IMR-90 (cell line): Measurements from ENCODE around the gene SDK1. TPM values are rescaled to one million over a fixed set of nuclear protein-coding genes. Genes with fewer than 3 reads are reported as not detected.

Source experiments
- ATAC-seq: fragments of 200-7000 bp; cut with Tn5 transposase; 2 replicates; pipeline ENCODE4 v1.9.1; 2020; ENCODE audit warnings: low read depth, mild to moderate bottlenecking, moderate library complexity
- BruUV-seq: library from RNA; stranded (reverse); fragments of 400-500 nt; replicated peaks from 2 replicates; lab custom pipeline; 2021; lab: Mats Ljungman, UMichigan
- CTCF ChIA-PET: fragments of 300-600 bp; formaldehyde crosslinking; extraction: SDS; loops from one replicate; lab custom pipeline; 2021; ENCODE audit warnings: antibody characterized with exemption; lab: Yijun Ruan, JAX
- POLR2A ChIA-PET: fragments of 300-600 bp; sonication (Branson Sonifier 250); formaldehyde crosslinking; loops from one replicate; lab custom pipeline; 2022; ENCODE audit warnings: antibody characterized with exemption; ENCODE audit not compliant: unreplicated experiment; lab: Charles Lee
- DNase-seq: peaks from one replicate; pipeline ENCODE4 v3.0.0; 2013
- H2AFZ ChIP-seq: replicated peaks from 2 replicates; pipeline ENCODE3; 2013; ENCODE audit warnings: low read length, mild to moderate bottlenecking; ENCODE audit not compliant: poor library complexity
- H2AK5ac ChIP-seq: 2 replicates; pipeline ENCODE4 v1.6.1; 2013; ENCODE audit warnings: low read depth, low read length, inconsistent platforms
- H2AK9ac ChIP-seq: replicated peaks from 2 replicates; pipeline ENCODE3; 2013; ENCODE audit warnings: mild to moderate bottlenecking, low read depth, low read length, moderate library complexity; ENCODE audit not compliant: poor library complexity
- H2BK120ac ChIP-seq: 2 replicates; pipeline ENCODE4 v1.6.1; 2013; ENCODE audit warnings: low read depth, low read length, inconsistent platforms
- H2BK15ac ChIP-seq: 3 replicates; pipeline ENCODE4 v1.6.1; 2013; ENCODE audit warnings: low read depth, low read length, inconsistent platforms
- H2BK20ac ChIP-seq: 2 replicates; pipeline ENCODE4 v1.6.1; 2013; ENCODE audit warnings: low read depth, mild to moderate bottlenecking, inconsistent platforms, low read length, moderate library complexity
- H2BK5ac ChIP-seq: 2 replicates; pipeline ENCODE4 v1.6.1; 2013; ENCODE audit warnings: mild to moderate bottlenecking, low read depth, low read length, inconsistent platforms; ENCODE audit not compliant: poor library complexity, severe bottlenecking
- H3K14ac ChIP-seq: replicated peaks from 2 replicates; pipeline ENCODE4 v1.6.1; 2013; ENCODE audit warnings: low read depth, low read length, inconsistent platforms
- H3K18ac ChIP-seq: 2 replicates; pipeline ENCODE4 v1.6.1; 2013; ENCODE audit warnings: low read depth, low read length, control low read depth
- H3K23ac ChIP-seq: 2 replicates; pipeline ENCODE4 v1.6.1; 2013; ENCODE audit warnings: low read depth, low read length, inconsistent platforms
- H3K27ac ChIP-seq: 2 replicates; pipeline ENCODE4 v1.5.1; 2013; ENCODE audit warnings: mild to moderate bottlenecking, control low read depth, low read length; ENCODE audit not compliant: insufficient read depth
- H3K27me3 ChIP-seq: 2 replicates; pipeline ENCODE4 v1.6.1; 2013; ENCODE audit warnings: low read length; ENCODE audit not compliant: control insufficient read depth, insufficient read depth
- H3K36me3 ChIP-seq: 2 replicates; pipeline ENCODE4 v1.6.1; 2013; ENCODE audit warnings: low read length, mixed read lengths; ENCODE audit not compliant: control insufficient read depth, insufficient read depth
- H3K4ac ChIP-seq: 2 replicates; pipeline ENCODE4 v1.6.1; 2013; ENCODE audit warnings: low read depth, low read length, inconsistent platforms
- H3K4me1 ChIP-seq: 2 replicates; pipeline ENCODE4 v1.6.1; 2013; ENCODE audit warnings: low read length, mixed read lengths; ENCODE audit not compliant: control insufficient read depth, insufficient read depth
- H3K4me2 ChIP-seq: 2 replicates; pipeline ENCODE4 v1.6.1; 2013; ENCODE audit warnings: low read depth, mild to moderate bottlenecking, control low read depth, low read length, moderate library complexity
- H3K4me3 ChIP-seq: 2 replicates; pipeline ENCODE4 v1.5.1; 2013; ENCODE audit warnings: low read depth, mild to moderate bottlenecking, control low read depth, low read length, moderate library complexity; ENCODE audit not compliant: insufficient read depth
- H3K56ac ChIP-seq: 2 replicates; pipeline ENCODE4 v1.6.1; 2013; ENCODE audit warnings: low read length, inconsistent platforms; ENCODE audit not compliant: insufficient read depth; ENCODE audit errors: extremely low read depth
- H3K79me1 ChIP-seq, 2 experiments: 2 replicates each; pipeline ENCODE4 v1.6.1; 2013; ENCODE audit warnings: low read length in 2 of 2, inconsistent platforms in 1 of 2, low read depth in 1 of 2
- H3K9ac ChIP-seq: 2 replicates; pipeline ENCODE4 v1.6.1; 2013; ENCODE audit warnings: low read depth, low read length, control low read depth
- H3K9me1 ChIP-seq: 2 replicates; pipeline ENCODE4 v1.6.1; 2013; ENCODE audit warnings: low read length, inconsistent platforms; ENCODE audit not compliant: insufficient read depth
- H3K9me3 ChIP-seq: 2 replicates; pipeline ENCODE4 v1.6.1; 2013; ENCODE audit warnings: low read length; ENCODE audit not compliant: control insufficient read depth, insufficient read depth
- H4K20me1 ChIP-seq: 2 replicates; pipeline ENCODE4 v1.6.1; 2013; ENCODE audit warnings: low read length, inconsistent platforms; ENCODE audit not compliant: insufficient read depth
- H4K5ac ChIP-seq: 2 replicates; pipeline ENCODE4 v1.6.1; 2013; ENCODE audit warnings: mild to moderate bottlenecking, low read depth, low read length, control low read depth
- H4K8ac ChIP-seq, 2 experiments: 2 replicates each; pipeline ENCODE4 v1.6.1; 2013; ENCODE audit warnings: low read depth in 2 of 2, low read length in 2 of 2, control low read depth in 1 of 2, inconsistent platforms in 1 of 2
- H4K91ac ChIP-seq: 2 replicates; pipeline ENCODE4 v1.6.1; 2013; ENCODE audit warnings: low read depth, low read length, inconsistent platforms; ENCODE audit not compliant: insufficient read depth
- BHLHE40 ChIP-seq: fragments of 150-350 bp; IDR thresholded peaks from 2 replicates; pipeline ENCODE4 v1.6.1; 2016; ENCODE audit warnings: mild to moderate bottlenecking, low read depth, low read length
- MAFK ChIP-seq: IDR thresholded peaks from 2 replicates; pipeline ENCODE4 v1.6.1; 2012; ENCODE audit warnings: low read depth, low read length, improper control_type of control experiment
- MAZ ChIP-seq: IDR thresholded peaks from 2 replicates; pipeline ENCODE4 v1.6.1; 2012; ENCODE audit warnings: low read depth, mild to moderate bottlenecking, low read length, improper control_type of control experiment, moderate library complexity, borderline replicate concordance
- RAD21 ChIP-seq: IDR thresholded peaks from 2 replicates; pipeline ENCODE4 v1.6.1; 2012; ENCODE audit warnings: low read length, improper control_type of control experiment
- RCOR1 ChIP-seq: IDR thresholded peaks from 2 replicates; pipeline ENCODE4 v1.6.1; 2012; ENCODE audit warnings: mild to moderate bottlenecking, low read length, improper control_type of control experiment; ENCODE audit not compliant: insufficient replicate concordance
- SMC3 ChIP-seq: fragments of 150-350 bp; IDR thresholded peaks from 2 replicates; pipeline ENCODE4 v1.6.1; 2016; ENCODE audit warnings: low read depth, mild to moderate bottlenecking, antibody characterized with exemption, low read length, moderate library complexity
- WGBS, 2 experiments: methylation state at CpG; one replicate each; pipeline versions ENCODE4 v1.1.5 to v1.1.7; 2013; ENCODE audit warnings: missing lambda C conversion rate in 2 of 2; ENCODE audit not compliant: insufficient read length in 1 of 2; ENCODE audit errors: extremely low coverage in 2 of 2; 5-methylcytosine and 5-hydroxymethylcytosine counted together
- dilution Hi-C: fragments of 300-500 bp; cut with HindIII; formaldehyde crosslinking; loops from one replicate; pipeline ENCODE4 v1.14.3; 2018; ENCODE audit warnings: low sequenced_read_pairs; ENCODE audit not compliant: unreplicated experiment
- in situ Hi-C: fragments of 300-500 bp; cut with MboI; formaldehyde crosslinking; loops from 3 replicates; pipeline ENCODE4 v1.14.3; 2019; ENCODE audit warnings: low sequenced_read_pairs, inconsistent platforms, mixed read lengths
- intact Hi-C: fragments of 100-400 bp; cut with micrococcal nuclease; formaldehyde crosslinking; loops from 2 replicates; pipeline ENCODE4 v1.10.0; 2022
- polyA plus RNA-seq, 3 experiments: library from polyadenylated mRNA; depleted of rRNA; stranded (reverse); fragments of >200 nt; gene quantifications; 2 replicates each; pipeline ENCODE4 v1.2.3, GENCODE V29; 2012; ENCODE audit warnings: low replicate concordance in 1 of 3
- total RNA-seq: library from RNA; depleted of rRNA; stranded (reverse); fragments of >200 nt; gene quantifications from 2 replicates; pipeline ENCODE4 v1.2.3, GENCODE V29; 2012
- TF ChIP-seq, protein P1 (sequence below): conservative IDR thresholded peaks from 2 replicates; pipeline ENCODE4 v1.5.1; 2012; ENCODE audit warnings: mild to moderate bottlenecking, low read depth, low read length, improper control_type of control experiment

The SDK1 gene
- total and polyA plus RNA-seq, 2 of the 4 experiments (the other 2 are of a cell fraction), result 1.5 to 1.6 TPM

DNA sequence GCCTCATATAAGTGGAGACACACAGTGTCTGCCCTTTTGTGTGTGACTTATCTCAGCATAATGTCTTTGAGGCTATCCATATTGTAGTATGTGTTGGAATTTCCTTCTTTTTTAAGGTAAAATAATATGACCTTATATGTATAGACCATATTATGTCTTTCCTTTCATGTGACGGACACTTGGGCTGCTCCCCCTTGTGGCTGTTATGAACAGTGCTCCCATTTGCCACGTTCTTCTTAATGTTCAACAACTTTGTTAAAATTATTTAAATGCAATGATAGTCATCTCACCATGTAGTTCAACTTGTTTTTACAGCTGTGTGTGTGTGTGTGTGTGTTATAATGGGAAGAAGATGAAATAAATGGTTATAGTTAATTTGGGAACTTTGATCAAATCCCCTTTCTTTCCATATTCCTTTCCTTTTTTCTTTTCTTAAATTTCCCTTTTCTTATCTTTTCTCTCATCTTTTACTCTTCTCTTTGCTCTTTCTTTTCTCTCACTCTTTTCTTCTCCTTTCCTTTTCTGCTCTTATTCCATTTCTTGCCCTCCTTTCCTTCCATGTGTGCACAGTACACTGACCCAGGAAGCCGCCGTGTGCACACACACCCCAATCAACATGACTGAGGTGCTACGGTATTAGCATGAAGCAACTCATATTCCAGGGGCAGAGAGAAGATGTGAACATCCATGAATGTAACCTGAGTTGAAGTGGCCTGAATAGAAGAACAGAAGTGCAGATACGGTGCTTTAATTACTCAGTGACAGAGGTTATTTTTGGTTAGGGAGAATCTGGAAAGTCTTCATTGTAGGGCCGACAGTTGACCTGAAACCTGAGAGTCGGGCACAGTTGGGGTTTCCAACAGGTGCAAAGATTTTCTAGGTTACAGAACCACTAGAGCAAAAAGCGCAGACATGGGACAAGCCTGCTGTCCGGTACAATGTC is 596.6 kb downstream of the SDK1 start:
- Histone ChIP-seq H3K4ac (no peak overlapping the region), H4K8ac (no peak overlapping the region), H3K14ac (no peak overlapping the region), H4K5ac (no peak overlapping the region), H2BK20ac (no peak overlapping the region), H3K27me3 (no peaks in the 10 kb centered on the region), H3K36me3 (no peaks in the 10 kb centered on the region), H3K79me1 (no peaks in the 10 kb centered on the region), H3K56ac (no peak overlapping the region), H3K4me1 (no peaks in the 10 kb centered on the region; the same call in 1 of the 2 replicates), H3K9me3 (peaks cover under 1% of the 10 kb centered on the region; the same call in 1 of the 2 replicates), H2AFZ (no peak overlapping the region), H3K4me2 (no peak overlapping the region), H2AK9ac (no peak overlapping the region), H2AK5ac (no peak overlapping the region), H4K91ac (no peak overlapping the region), H2BK5ac (no peak overlapping the region), H3K4me3 (no peak overlapping the region), H3K9ac (no peak overlapping the region), H3K18ac (no peak overlapping the region), H3K27ac (no peak overlapping the region), H3K9me1 (no peaks in the 10 kb centered on the region), H3K23ac (no peak overlapping the region), H4K20me1 (no peaks in the 10 kb centered on the region), H2BK120ac (no peak overlapping the region), H2BK15ac (no peak overlapping the region)
- no peak for TF ChIP-seq MAZ
- TF ChIP-seq BHLHE40, result no peak
- TF ChIP-seq SMC3, result peak; percentile 66
- TF ChIP-seq, protein P1, sequence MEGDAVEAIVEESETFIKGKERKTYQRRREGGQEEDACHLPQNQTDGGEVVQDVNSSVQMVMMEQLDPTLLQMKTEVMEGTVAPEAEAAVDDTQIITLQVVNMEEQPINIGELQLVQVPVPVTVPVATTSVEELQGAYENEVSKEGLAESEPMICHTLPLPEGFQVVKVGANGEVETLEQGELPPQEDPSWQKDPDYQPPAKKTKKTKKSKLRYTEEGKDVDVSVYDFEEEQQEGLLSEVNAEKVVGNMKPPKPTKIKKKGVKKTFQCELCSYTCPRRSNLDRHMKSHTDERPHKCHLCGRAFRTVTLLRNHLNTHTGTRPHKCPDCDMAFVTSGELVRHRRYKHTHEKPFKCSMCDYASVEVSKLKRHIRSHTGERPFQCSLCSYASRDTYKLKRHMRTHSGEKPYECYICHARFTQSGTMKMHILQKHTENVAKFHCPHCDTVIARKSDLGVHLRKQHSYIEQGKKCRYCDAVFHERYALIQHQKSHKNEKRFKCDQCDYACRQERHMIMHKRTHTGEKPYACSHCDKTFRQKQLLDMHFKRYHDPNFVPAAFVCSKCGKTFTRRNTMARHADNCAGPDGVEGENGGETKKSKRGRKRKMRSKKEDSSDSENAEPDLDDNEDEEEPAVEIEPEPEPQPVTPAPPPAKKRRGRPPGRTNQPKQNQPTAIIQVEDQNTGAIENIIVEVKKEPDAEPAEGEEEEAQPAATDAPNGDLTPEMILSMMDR, result peak; percentile 65
- TF ChIP-seq MAFK, result no peak
- no peak for TF ChIP-seq RCOR1
- TF ChIP-seq RAD21, result peak; percentile 63
- intact Hi-C loops (loop anchor here (1.0 to 5.0 kb wide), 3 partner anchors 415 to 1033 kb away; no protein-coding TSS in a partner anchor), dilution Hi-C loops (no loop called here), in situ Hi-C loops (loop anchor here (10.0 kb wide), 1 partner anchor 1013 kb away; no protein-coding TSS in a partner anchor)
- 100% methylated on average over 2 of the region's 10 CpGs; no CpG with 5 or more reads in 1 of the 2 experiments for WGBS, 2 experiments
- ChIA-PET POLR2A (no interaction called here), CTCF (no interaction called here)
- DNase-seq (peak; percentile 62), ATAC-seq (peak; percentile 85)
- BruUV-seq, result no TSS peak
